HEK293T (cell line): ENCODE measurements around the gene MUC5B.

ENCODE experiments used
- CTCF ChIA-PET: fragments of 350-600 bp; formaldehyde crosslinking; extraction: SDS; loops from one replicate; lab custom pipeline; 2021; ENCODE audit warnings: antibody characterized with exemption, inconsistent platforms; lab: Yijun Ruan, JAX
- POLR2A ChIA-PET: fragments of 350-600 bp; formaldehyde crosslinking; extraction: SDS; loops from one replicate; lab custom pipeline; 2020; ENCODE audit warnings: antibody characterized with exemption, inconsistent platforms; lab: Yijun Ruan, JAX
- DNase-seq: peaks from one replicate; pipeline ENCODE4 v3.0.0; 2012; ENCODE audit warnings: mixed read lengths; ENCODE audit errors: extremely low spot score
- ARNT ChIP-seq: fragments of 450-650 bp; IDR thresholded peaks from 2 replicates; pipeline ENCODE4 v1.6.1; 2017; ENCODE audit warnings: mild to moderate bottlenecking
- BHLHE40 ChIP-seq: fragments of 450-650 bp; IDR thresholded peaks from 2 replicates; pipeline ENCODE4 v1.6.1; 2016; ENCODE audit warnings: mild to moderate bottlenecking, moderate library complexity, borderline replicate concordance
- CTBP1 ChIP-seq: fragments of 450-650 bp; IDR thresholded peaks from 2 replicates; pipeline ENCODE4 v1.6.1; 2016; ENCODE audit warnings: borderline replicate concordance
- ELF4 ChIP-seq: fragments of 450-650 bp; IDR thresholded peaks from 2 replicates; pipeline ENCODE4 v1.6.1; 2017; ENCODE audit warnings: antibody characterized with exemption
- FOXA1 ChIP-seq: fragments of 450-650 bp; IDR thresholded peaks from 2 replicates; pipeline ENCODE4 v1.6.1; 2016; ENCODE audit warnings: mild to moderate bottlenecking
- FOXK2 ChIP-seq: fragments of 450-650 bp; IDR thresholded peaks from 2 replicates; pipeline ENCODE4 v1.6.1; 2016; ENCODE audit warnings: mild to moderate bottlenecking
- FOXM1 ChIP-seq: fragments of 450-650 bp; IDR thresholded peaks from 2 replicates; pipeline ENCODE4 v1.6.1; 2017; ENCODE audit warnings: mild to moderate bottlenecking, borderline replicate concordance
- HDGF ChIP-seq: fragments of 450-650 bp; IDR thresholded peaks from 2 replicates; pipeline ENCODE4 v1.6.1; 2017; ENCODE audit warnings: antibody characterized with exemption, borderline replicate concordance
- L3MBTL2 ChIP-seq: fragments of 450-650 bp; conservative IDR thresholded peaks from 2 replicates; pipeline ENCODE4 v1.6.1; 2016; ENCODE audit warnings: mild to moderate bottlenecking
- LEF1 ChIP-seq: fragments of 450-650 bp; IDR thresholded peaks from 2 replicates; pipeline ENCODE4 v1.6.1; 2017; ENCODE audit warnings: mild to moderate bottlenecking, borderline replicate concordance
- NFRKB ChIP-seq: fragments of 450-650 bp; IDR thresholded peaks from 2 replicates; pipeline ENCODE4 v1.6.1; 2016; ENCODE audit warnings: mild to moderate bottlenecking, moderate library complexity
- SP1 ChIP-seq: fragments of 450-650 bp; IDR thresholded peaks from 2 replicates; pipeline ENCODE4 v1.6.1; 2017
- SUZ12 ChIP-seq: fragments of 450-650 bp; IDR thresholded peaks from 2 replicates; pipeline ENCODE4 v1.6.1; 2016; ENCODE audit warnings: mild to moderate bottlenecking
- TARDBP ChIP-seq: fragments of 450-650 bp; IDR thresholded peaks from 2 replicates; pipeline ENCODE4 v1.6.1; 2016
- ZNF384 ChIP-seq: fragments of 450-650 bp; IDR thresholded peaks from 2 replicates; pipeline ENCODE4 v1.6.1; 2016
- TF ChIP-seq, protein P1 (sequence below): fragments of 450-650 bp; IDR thresholded peaks from 2 replicates; pipeline ENCODE4 v1.6.1; 2016

Gene MUC5B

DNA sequence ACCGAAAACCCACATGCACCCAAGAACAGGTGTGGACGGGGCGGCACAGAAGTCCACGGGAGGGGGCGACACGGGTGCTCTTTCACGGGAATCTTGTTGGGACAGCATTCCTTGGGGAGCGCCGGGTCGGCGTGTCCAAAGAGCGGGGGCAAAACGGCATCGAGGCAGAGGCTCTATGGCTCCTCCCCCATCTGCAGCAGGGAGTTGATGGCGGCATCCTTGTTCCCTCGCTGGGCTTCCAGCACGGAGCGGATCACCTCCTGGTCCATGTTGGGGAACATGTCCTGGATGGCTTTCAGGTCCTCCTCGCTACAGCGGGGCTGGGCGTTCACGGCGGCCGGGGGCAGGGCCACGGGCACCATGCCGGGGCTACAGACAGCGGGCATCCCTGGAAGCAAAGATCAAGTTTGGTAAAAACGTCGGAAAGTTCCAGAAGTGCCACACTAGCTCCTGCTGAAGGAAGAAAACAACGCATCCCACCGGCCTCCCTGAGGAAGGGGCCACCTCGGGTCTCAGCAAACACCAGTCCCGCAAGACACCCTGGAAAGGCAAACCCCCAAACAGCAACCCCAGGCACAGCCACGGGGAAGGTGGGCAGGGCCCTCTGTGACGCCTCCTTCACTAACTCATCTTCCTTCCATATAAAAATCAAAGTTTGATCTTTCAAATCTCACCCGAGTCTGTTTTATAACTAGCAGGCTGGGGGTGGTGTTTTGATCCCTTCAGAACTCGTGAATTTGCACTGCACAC is 54.2 kb downstream of the MUC5B start:
- ChIA-PET CTCF (no interaction called here), POLR2A (no interaction called here)
- no peak for TF ChIP-seq FOXK2
- no peak for TF ChIP-seq L3MBTL2
- TF ChIP-seq FOXA1: no peak
- TF ChIP-seq SP1: no peak
- TF ChIP-seq ZNF384: no peak
- no peak for TF ChIP-seq SUZ12
- no peak for TF ChIP-seq BHLHE40
- TF ChIP-seq ARNT: no peak
- TF ChIP-seq NFRKB: no peak
- TF ChIP-seq, protein P1, sequence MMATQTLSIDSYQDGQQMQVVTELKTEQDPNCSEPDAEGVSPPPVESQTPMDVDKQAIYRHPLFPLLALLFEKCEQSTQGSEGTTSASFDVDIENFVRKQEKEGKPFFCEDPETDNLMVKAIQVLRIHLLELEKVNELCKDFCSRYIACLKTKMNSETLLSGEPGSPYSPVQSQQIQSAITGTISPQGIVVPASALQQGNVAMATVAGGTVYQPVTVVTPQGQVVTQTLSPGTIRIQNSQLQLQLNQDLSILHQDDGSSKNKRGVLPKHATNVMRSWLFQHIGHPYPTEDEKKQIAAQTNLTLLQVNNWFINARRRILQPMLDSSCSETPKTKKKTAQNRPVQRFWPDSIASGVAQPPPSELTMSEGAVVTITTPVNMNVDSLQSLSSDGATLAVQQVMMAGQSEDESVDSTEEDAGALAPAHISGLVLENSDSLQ: no peak
- no peak for TF ChIP-seq HDGF
- TF ChIP-seq ELF4: no peak
- TF ChIP-seq CTBP1: no peak
- no peak for TF ChIP-seq TARDBP
- no peak for TF ChIP-seq FOXM1
- TF ChIP-seq LEF1: no peak
- DNase-seq: no peak

DNA sequence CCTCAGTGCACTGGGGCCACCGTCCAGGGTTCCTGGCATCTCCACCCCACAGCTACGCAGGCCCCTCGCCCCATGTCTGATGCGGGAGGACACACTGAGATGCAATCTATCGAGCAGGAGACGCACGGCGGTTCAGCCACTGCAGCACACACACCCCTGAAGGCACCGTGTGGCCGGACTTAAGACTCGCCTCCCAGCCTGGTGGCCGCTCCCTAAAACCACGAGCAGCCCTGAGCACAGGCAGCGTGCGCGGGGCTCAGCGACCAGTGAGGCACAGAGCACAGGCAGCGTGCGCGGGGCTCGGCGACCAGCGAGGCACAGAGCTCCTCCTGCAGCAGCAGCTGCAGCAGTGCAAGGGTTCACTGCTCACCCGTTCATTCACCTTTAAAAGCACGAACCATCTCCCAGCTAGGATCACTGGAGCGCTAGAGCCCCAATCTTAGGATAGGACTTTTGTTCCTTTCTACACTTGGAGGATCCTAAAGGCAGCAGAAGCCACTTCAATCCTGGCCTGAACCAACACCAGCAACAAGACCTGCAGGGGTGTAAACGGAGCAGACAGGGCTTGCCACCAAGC is 55.2 kb downstream of the MUC5B start:
- DNase-seq: no peak
- ChIA-PET CTCF (no interaction called here), POLR2A (no interaction called here)
- TF ChIP-seq SP1: no peak
- TF ChIP-seq FOXM1: no peak
- no peak for TF ChIP-seq ELF4
- no peak for TF ChIP-seq NFRKB
- TF ChIP-seq BHLHE40: no peak
- no peak for TF ChIP-seq SUZ12
- TF ChIP-seq LEF1: no peak

DNA sequence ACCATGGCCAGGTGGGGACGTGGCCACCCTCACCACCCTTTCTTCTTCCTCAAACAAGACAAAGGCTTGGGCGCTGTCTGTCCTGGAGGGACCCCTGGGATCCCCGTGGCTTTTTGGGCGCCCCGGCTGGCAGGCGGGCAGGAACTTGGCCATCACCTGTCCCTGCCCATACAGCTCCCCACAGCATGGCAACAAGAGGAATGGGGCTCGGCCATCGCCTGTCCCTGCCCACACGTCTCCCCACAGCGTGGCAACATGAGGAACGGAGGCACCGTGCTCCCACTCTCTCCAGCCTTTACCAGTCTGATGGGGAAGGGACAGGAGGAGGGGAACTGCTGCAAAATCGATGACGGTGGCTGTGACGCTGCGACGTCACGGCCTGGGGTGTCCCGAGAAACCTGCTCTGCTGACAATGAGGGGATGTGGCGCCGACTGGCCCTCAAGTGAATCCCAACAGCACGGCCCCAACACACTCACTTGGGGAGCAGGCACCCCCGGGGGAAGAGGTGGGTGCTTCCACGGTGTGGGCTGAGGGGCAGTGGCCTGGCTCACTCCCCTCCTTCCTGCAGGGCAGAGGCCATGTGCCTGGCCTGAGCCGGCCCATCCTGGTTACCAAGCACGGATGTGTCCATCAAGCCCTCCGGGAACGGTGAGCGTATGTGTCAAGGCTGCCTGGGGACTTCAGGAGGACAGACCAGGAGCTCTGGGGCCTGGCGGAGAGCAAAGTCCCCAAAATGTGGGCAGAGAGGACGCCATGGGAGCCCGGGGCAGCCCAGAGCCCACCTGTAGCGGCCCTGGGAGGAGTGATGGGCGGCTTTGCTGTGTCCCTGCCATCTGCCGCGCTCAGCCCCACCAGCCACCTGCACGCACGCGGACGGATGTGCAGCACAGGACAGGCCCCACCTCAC is 56.2 kb downstream of the MUC5B start:
- no peak for DNase-seq
- no peak for TF ChIP-seq ARNT
- TF ChIP-seq BHLHE40: no peak
- TF ChIP-seq TARDBP: no peak
- no peak for TF ChIP-seq SP1
- TF ChIP-seq, protein P1: no peak
- TF ChIP-seq SUZ12: no peak
- no peak for TF ChIP-seq HDGF
- no peak for TF ChIP-seq FOXK2
- no peak for TF ChIP-seq NFRKB
- no peak for TF ChIP-seq FOXA1
- TF ChIP-seq FOXM1: no peak
- no peak for TF ChIP-seq L3MBTL2
- TF ChIP-seq ZNF384: no peak
- TF ChIP-seq ELF4: no peak
- no peak for TF ChIP-seq LEF1
- no peak for TF ChIP-seq CTBP1
- ChIA-PET POLR2A (no interaction called here), CTCF (no interaction called here)

DNA sequence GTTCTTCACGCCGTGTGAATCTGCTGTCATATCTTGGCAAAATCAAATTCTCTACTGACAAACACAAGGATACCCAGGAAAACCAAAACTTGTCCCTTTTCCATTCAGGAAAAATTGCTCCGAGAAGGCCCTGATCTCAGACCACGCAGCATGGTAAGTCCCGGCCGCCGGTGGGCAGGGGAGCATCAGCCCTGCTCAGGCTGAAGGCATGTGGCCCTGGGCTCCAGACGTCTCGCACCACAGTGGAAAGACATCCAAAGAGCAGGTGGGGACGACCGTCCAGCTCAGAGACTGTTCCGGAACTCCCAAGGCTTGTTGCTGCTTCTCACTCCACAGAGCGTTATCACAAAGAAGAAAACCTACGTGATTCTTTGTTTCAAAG is 56.8 kb downstream of the MUC5B start:
- ChIA-PET CTCF (no interaction called here), POLR2A (no interaction called here)
- DNase-seq: no peak
- TF ChIP-seq ELF4 (no peak), SP1 (no peak), ARNT (no peak), L3MBTL2 (no peak), FOXK2 (no peak), SUZ12 (no peak), TARDBP (no peak), BHLHE40 (no peak)
- TF ChIP-seq, protein P1: no peak

DNA sequence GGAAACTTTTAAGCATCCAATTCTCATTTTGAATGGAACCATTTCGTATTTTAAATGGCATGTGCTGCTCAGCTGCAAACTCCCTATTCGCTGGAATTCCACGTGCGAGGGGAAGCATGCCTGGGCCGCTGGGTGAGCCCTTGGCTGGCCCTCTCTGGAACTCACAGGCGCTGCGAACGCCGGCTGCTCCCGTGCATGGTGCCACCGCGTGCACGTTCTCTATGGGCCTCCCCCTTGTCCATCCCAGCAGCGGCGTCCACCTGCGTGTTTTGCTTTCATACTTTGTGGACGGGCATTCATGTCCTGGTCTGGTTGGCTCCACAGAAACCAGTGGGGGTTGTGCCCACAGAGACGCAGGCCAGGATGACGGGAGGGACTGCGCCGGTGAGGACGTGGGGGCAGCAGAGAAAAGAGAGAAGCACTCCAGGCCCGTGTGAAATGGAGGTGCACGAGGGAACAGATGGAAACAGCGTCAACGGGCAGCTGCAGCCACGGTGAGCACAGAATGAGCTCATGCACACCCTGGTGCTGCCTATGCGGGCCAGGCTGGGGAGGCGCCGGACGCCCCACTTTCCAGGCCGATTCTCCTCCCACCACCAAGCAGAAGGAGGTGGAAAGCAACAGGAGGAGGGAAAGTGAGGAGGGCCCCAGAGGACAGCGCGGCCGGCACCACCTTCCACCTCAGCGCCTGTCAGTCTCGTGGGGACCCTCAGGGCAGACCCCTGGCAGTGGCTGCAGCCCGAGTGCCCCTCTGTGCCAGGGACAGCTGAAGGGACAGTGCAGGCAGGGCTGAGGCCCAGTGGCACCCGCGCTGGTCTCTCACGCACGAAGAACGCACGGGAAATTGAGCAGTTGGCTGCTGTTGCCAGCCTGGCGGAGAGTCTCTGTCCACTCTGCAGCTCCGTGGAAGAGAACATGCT is 57.5 kb downstream of the MUC5B start:
- POLR2A ChIA-PET: no interaction called here
- no peak for TF ChIP-seq BHLHE40
- no peak for TF ChIP-seq FOXK2
- no peak for TF ChIP-seq NFRKB
- no peak for TF ChIP-seq SP1
- TF ChIP-seq CTBP1: no peak
- TF ChIP-seq, protein P1: no peak
- DNase-seq: no peak
- CTCF ChIA-PET: no interaction called here
